GM23338 (cell line): Measurements from ENCODE around the gene VSTM2B. TPM values are rescaled to one million over a fixed set of nuclear protein-coding genes. Genes with fewer than 3 reads are reported as not detected.
A peak's percentile ranks its signal among the peaks of the same experiment; 100 is the strongest.
"Not testable (repeated sequence)": the region's sequence is repeated elsewhere in the genome, so short reads cannot be mapped to it uniquely, and the experiment has no call there.

Experiments
- ATAC-seq: fragments of 200-7000 bp; cut with Tn5 transposase; 3 replicates; pipeline ENCODE4 v1.9.1; 2020
- DNase-seq: peaks from one replicate; pipeline ENCODE4 v3.0.0-alpha.2; 2015; ENCODE audit warnings: low spot score
- H2AFZ ChIP-seq: fragments of 200-600 bp; sonication (generic); 2 replicates; pipeline ENCODE4 v1.8.0; 2016; ENCODE audit warnings: antibody characterized with exemption, mild to moderate bottlenecking, moderate library complexity
- H3F3A ChIP-seq: fragments of 200-600 bp; sonication (generic); replicated peaks from 2 replicates; pipeline ENCODE4 v1.8.0; 2017; ENCODE audit warnings: antibody characterized with exemption, mixed run types, low read depth
- H3K27ac ChIP-seq: fragments of 200-600 bp; sonication (generic); 2 replicates; pipeline ENCODE4 v1.6.1; 2016; ENCODE audit warnings: low read depth
- H3K27me3 ChIP-seq: fragments of 200-600 bp; sonication (generic); 2 replicates; pipeline ENCODE4 v1.8.0; 2016; ENCODE audit warnings: mild to moderate bottlenecking, mixed run types, moderate library complexity; ENCODE audit not compliant: insufficient read depth
- H3K36me3 ChIP-seq: fragments of 200-600 bp; sonication (generic); 2 replicates; pipeline ENCODE4 v1.8.0; 2016; ENCODE audit warnings: mild to moderate bottlenecking; ENCODE audit not compliant: insufficient read depth
- H3K4me1 ChIP-seq: fragments of 200-600 bp; sonication (generic); 2 replicates; pipeline ENCODE4 v1.8.0; 2016; ENCODE audit warnings: mild to moderate bottlenecking, moderate library complexity; ENCODE audit not compliant: insufficient read depth
- H3K4me2 ChIP-seq: fragments of 200-600 bp; sonication (generic); 2 replicates; pipeline ENCODE4 v1.7.1; 2017; ENCODE audit warnings: mixed run types
- H3K4me3 ChIP-seq: fragments of 200-600 bp; sonication (generic); 2 replicates; pipeline ENCODE4 v1.6.1; 2016; ENCODE audit warnings: mixed run types
- H3K79me2 ChIP-seq: fragments of 200-600 bp; sonication (generic); replicated peaks from 2 replicates; pipeline ENCODE4 v1.8.0; 2017; ENCODE audit warnings: mild to moderate bottlenecking; ENCODE audit not compliant: insufficient read depth
- H3K9me2 ChIP-seq: fragments of 200-600 bp; sonication (generic); 2 replicates; pipeline ENCODE4 v1.8.0; 2017; ENCODE audit not compliant: insufficient read depth
- H4K20me1 ChIP-seq: fragments of 200-600 bp; sonication (generic); replicated peaks from 2 replicates; pipeline ENCODE4 v1.8.0; 2017; ENCODE audit warnings: mild to moderate bottlenecking; ENCODE audit not compliant: insufficient read depth
- H3K27ac Mint-ChIP-seq: 2 replicates; pipeline ENCODE4 v1.8.0; 2020; ENCODE audit warnings: inconsistent platforms, mild to moderate bottlenecking, moderate library complexity, mixed read lengths
- H3K27me3 Mint-ChIP-seq: 3 replicates; pipeline ENCODE4 v1.8.0; 2022; ENCODE audit warnings: low read depth, mild to moderate bottlenecking, moderate library complexity, mixed read lengths, inconsistent platforms; ENCODE audit not compliant: insufficient read depth, poor library complexity
- H3K36me3 Mint-ChIP-seq: 3 replicates; pipeline ENCODE4 v1.8.0; 2021; ENCODE audit warnings: low read depth, mild to moderate bottlenecking, inconsistent platforms, moderate library complexity, mixed read lengths
- H3K4me1 Mint-ChIP-seq: 3 replicates; pipeline ENCODE4 v1.8.0; 2020; ENCODE audit warnings: mild to moderate bottlenecking, inconsistent platforms, mixed read lengths
- H3K4me3 Mint-ChIP-seq: 3 replicates; pipeline ENCODE4 v1.8.0; 2021; ENCODE audit warnings: moderate library complexity, mild to moderate bottlenecking, inconsistent platforms, mixed read lengths
- H3K9me3 Mint-ChIP-seq: 3 replicates; pipeline ENCODE4 v1.8.0; 2020; ENCODE audit warnings: moderate library complexity, mild to moderate bottlenecking, inconsistent platforms, mixed read lengths
- EZH2 ChIP-seq: fragments of 200-600 bp; sonication (generic); IDR thresholded peaks from one replicate; pipeline ENCODE4 v1.8.0; 2017; ENCODE audit warnings: antibody characterized with exemption, mild to moderate bottlenecking, low read depth; ENCODE audit not compliant: unreplicated experiment
- JUNB ChIP-seq: IDR thresholded peaks from one replicate; pipeline ENCODE4 v1.6.1; 2016; ENCODE audit warnings: antibody characterized with exemption; ENCODE audit not compliant: unreplicated experiment
- POLR2AphosphoS5 ChIP-seq: IDR thresholded peaks from 2 replicates; pipeline ENCODE4 v1.6.1; 2016; ENCODE audit warnings: antibody characterized with exemption, low read depth
- STAT1 ChIP-seq: IDR thresholded peaks from one replicate; pipeline ENCODE4 v1.6.1; 2016; ENCODE audit warnings: antibody characterized with exemption; ENCODE audit not compliant: unreplicated experiment
- ZNF114 ChIP-seq: fragments of 250-450 bp; sonication (Bioruptor Pico); IDR thresholded peaks from 2 replicates; pipeline ENCODE4 v1.5.0; 2020; ENCODE audit warnings: mild to moderate bottlenecking, moderate library complexity
- ZNF331 ChIP-seq: fragments of 250-450 bp; sonication (Bioruptor Pico); IDR thresholded peaks from 2 replicates; pipeline ENCODE4 v1.5.0; 2020; ENCODE audit warnings: low read depth, mild to moderate bottlenecking, moderate library complexity
- polyA plus RNA-seq: library from polyadenylated mRNA; unstranded; fragments of >200 nt; fragmentation: Nextera tagmentation; extraction: Ambion mirVana; gene quantifications from 2 replicates; pipeline ENCODE4 v1.2.1, GENCODE V29; 2016
- total RNA-seq: library from RNA; depleted of rRNA; stranded (reverse); fragments of >200 nt; shearing (Covaris generic); gene quantifications from 2 replicates; pipeline ENCODE4 v1.2.3, GENCODE V29; 2014
- TF ChIP-seq, protein P1 (sequence below), 2 experiments: fragments of 200-600 bp in 1 of 2; sonication (generic) in 1 of 2; conservative IDR thresholded peaks; 2 replicates each; pipeline versions ENCODE4 v1.5.1 to v1.6.1; 2016 to 2017; ENCODE audit warnings: antibody characterized with exemption in 2 of 2, low read depth in 2 of 2, mild to moderate bottlenecking in 2 of 2, moderate library complexity in 1 of 2
- TF ChIP-seq, protein P2 (sequence below): IDR thresholded peaks from one replicate; pipeline ENCODE4 v1.6.1; 2018; ENCODE audit warnings: antibody characterized with exemption; ENCODE audit not compliant: unreplicated experiment
- TF ChIP-seq, protein P3 (sequence below): IDR thresholded peaks from 2 replicates; pipeline ENCODE4 v1.6.1; 2016; ENCODE audit warnings: antibody characterized with exemption

VSTM2B gene
- total and polyA plus RNA-seq, 2 experiments from 2014 or later: 1.2 to 1.8 TPM

DNA sequence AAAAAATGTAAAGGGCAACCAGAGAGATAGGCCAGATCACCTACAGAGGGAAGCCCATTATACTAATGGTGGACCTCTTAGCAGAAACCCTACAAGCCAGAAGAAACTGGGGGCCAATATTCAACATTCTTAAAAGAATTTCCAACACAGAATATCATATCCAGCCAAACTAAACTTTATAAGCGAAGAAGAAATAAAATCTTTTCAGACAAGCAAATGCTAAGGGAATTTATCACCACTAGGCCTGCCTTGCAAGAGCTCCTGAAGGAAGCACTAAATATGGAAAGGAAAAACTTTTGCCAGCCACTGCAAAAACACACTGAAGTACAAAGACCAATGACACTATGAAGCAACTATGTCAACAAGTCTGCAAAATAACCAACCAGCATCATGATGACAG lies 28.4 kb downstream of the VSTM2B start:
- DNase-seq (no peak), ATAC-seq (no peak)
- Histone ChIP-seq H3K79me2 (no peaks in the 10 kb centered on the region), H3K27ac (no peak overlapping the region), H3K9me2 (0 out of 2 replicates have a peak, but pooled peaks cover 3% of the 10 kb centered on the region), H3K4me1 (no peaks in the 10 kb centered on the region), H2AFZ (no peak overlapping the region), H3K36me3 (0 out of 2 replicates have a peak, but pooled peaks cover 4% of the 10 kb centered on the region), H3F3A (no peaks in the 10 kb centered on the region), H4K20me1 (no peaks in the 10 kb centered on the region), H3K27me3 (no peaks in the 10 kb centered on the region), H3K4me2 (no peak overlapping the region), H3K4me3 (no peak overlapping the region)
- Mint-ChIP-seq H3K4me3 (no peak overlapping the region), H3K27me3 (peaks cover 4% of the 10 kb centered on the region), H3K4me1 (no peaks in the 10 kb centered on the region), H3K9me3 (peaks cover 51% of the 10 kb centered on the region), H3K27ac (no peak overlapping the region), H3K36me3 (no peaks in the 10 kb centered on the region)
- TF ChIP-seq STAT1 (no peak), ZNF114 (CRISPR knock-in tag) (no peak)
- TF ChIP-seq, protein P1, sequence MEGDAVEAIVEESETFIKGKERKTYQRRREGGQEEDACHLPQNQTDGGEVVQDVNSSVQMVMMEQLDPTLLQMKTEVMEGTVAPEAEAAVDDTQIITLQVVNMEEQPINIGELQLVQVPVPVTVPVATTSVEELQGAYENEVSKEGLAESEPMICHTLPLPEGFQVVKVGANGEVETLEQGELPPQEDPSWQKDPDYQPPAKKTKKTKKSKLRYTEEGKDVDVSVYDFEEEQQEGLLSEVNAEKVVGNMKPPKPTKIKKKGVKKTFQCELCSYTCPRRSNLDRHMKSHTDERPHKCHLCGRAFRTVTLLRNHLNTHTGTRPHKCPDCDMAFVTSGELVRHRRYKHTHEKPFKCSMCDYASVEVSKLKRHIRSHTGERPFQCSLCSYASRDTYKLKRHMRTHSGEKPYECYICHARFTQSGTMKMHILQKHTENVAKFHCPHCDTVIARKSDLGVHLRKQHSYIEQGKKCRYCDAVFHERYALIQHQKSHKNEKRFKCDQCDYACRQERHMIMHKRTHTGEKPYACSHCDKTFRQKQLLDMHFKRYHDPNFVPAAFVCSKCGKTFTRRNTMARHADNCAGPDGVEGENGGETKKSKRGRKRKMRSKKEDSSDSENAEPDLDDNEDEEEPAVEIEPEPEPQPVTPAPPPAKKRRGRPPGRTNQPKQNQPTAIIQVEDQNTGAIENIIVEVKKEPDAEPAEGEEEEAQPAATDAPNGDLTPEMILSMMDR (conservative IDR thresholded peaks at IDR 0.05; ENCODE audit: low read depth in 2 of 2): no peak
- TF ChIP-seq, protein P2, sequence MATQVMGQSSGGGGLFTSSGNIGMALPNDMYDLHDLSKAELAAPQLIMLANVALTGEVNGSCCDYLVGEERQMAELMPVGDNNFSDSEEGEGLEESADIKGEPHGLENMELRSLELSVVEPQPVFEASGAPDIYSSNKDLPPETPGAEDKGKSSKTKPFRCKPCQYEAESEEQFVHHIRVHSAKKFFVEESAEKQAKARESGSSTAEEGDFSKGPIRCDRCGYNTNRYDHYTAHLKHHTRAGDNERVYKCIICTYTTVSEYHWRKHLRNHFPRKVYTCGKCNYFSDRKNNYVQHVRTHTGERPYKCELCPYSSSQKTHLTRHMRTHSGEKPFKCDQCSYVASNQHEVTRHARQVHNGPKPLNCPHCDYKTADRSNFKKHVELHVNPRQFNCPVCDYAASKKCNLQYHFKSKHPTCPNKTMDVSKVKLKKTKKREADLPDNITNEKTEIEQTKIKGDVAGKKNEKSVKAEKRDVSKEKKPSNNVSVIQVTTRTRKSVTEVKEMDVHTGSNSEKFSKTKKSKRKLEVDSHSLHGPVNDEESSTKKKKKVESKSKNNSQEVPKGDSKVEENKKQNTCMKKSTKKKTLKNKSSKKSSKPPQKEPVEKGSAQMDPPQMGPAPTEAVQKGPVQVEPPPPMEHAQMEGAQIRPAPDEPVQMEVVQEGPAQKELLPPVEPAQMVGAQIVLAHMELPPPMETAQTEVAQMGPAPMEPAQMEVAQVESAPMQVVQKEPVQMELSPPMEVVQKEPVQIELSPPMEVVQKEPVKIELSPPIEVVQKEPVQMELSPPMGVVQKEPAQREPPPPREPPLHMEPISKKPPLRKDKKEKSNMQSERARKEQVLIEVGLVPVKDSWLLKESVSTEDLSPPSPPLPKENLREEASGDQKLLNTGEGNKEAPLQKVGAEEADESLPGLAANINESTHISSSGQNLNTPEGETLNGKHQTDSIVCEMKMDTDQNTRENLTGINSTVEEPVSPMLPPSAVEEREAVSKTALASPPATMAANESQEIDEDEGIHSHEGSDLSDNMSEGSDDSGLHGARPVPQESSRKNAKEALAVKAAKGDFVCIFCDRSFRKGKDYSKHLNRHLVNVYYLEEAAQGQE: no peak

DNA sequence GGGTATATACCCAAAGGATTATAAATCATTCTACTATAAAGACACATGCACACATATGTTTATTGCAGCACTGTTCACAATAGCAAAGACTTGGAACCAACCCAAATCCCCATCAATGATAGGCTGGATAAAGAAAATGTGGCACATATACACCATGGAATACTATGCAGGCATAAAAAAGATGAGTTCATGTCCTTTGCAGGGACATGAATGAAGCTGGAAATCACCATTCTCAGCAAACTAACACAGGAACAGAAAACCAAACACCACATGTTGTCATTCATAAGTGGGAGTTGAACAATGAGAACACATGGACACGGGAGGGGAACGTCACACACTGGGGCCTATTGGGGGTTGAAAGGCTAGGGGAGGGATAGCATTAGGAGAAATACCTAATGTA lies 33.3 kb downstream of the VSTM2B start:
- H3K4me2 ChIP-seq, H3K79me2 ChIP-seq, H3K36me3 Mint-ChIP-seq, H3K27me3 Mint-ChIP-seq, H2AFZ ChIP-seq, H3K36me3 ChIP-seq, H3K4me3 ChIP-seq, H4K20me1 ChIP-seq, DNase-seq, H3K4me3 Mint-ChIP-seq, H3K27ac ChIP-seq, H3K9me2 ChIP-seq, H3K4me1 Mint-ChIP-seq, H3K27me3 ChIP-seq, H3F3A ChIP-seq, ATAC-seq, H3K4me1 ChIP-seq, H3K27ac Mint-ChIP-seq: not testable (repeated sequence)
- peaks cover 52% of the 10 kb centered on the region for H3K9me3 Mint-ChIP-seq

DNA sequence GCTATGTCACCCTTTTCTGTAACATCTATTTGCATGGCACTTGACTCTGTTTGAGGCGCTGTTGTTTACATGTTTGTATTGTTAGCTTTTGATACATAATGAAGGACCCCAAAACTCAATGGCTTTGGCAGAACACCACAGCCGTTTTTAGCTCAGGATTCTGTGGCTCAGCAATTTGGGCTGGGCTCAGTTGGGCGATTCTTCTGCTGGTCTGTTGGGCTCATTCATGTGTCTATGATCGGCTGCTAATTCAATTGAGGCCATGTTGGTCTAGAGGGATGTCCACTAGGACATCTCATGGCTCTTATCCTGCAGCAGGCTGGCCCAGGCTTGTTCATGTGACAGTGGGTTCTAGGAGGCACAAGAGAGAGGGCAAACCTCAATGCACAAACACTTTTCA lies 33.9 kb downstream of the VSTM2B start:
- H3K4me1 Mint-ChIP-seq: peaks cover 4% of the 10 kb centered on the region
- no peak for DNase-seq
- Histone ChIP-seq H3K79me2 (no peaks in the 10 kb centered on the region), H2AFZ (no peak overlapping the region), H3K4me3 (no peak overlapping the region), H3K27ac (no peak overlapping the region), H3K36me3 (0 out of 2 replicates have a peak, but pooled peaks cover 4% of the 10 kb centered on the region), H3K4me2 (no peak overlapping the region), H3K4me1 (no peaks in the 10 kb centered on the region), H3K9me2 (0 out of 2 replicates have a peak, but pooled peaks cover 3% of the 10 kb centered on the region), H3K27me3 (no peaks in the 10 kb centered on the region), H4K20me1 (no peaks in the 10 kb centered on the region), H3F3A (no peaks in the 10 kb centered on the region)
- ATAC-seq: no peak
- H3K9me3 Mint-ChIP-seq: peaks cover 48% of the 10 kb centered on the region
- TF ChIP-seq ZNF331 (CRISPR knock-in tag): peak; percentile 89
- TF ChIP-seq JUNB: no peak
- TF ChIP-seq, protein P2: no peak
- TF ChIP-seq, protein P3, sequence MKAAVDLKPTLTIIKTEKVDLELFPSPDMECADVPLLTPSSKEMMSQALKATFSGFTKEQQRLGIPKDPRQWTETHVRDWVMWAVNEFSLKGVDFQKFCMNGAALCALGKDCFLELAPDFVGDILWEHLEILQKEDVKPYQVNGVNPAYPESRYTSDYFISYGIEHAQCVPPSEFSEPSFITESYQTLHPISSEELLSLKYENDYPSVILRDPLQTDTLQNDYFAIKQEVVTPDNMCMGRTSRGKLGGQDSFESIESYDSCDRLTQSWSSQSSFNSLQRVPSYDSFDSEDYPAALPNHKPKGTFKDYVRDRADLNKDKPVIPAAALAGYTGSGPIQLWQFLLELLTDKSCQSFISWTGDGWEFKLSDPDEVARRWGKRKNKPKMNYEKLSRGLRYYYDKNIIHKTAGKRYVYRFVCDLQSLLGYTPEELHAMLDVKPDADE: no peak
- TF ChIP-seq POLR2AphosphoS5: no peak
- TF ChIP-seq EZH2: no peak
- H3K36me3 Mint-ChIP-seq: peaks cover 3% of the 10 kb centered on the region; the same call in 1 of the 3 replicates
- H3K27me3 Mint-ChIP-seq: peaks cover 8% of the 10 kb centered on the region
- no peak overlapping the region for H3K4me3 Mint-ChIP-seq
- H3K27ac Mint-ChIP-seq: no peak overlapping the region
